ENCODE data around the gene RAI14.

GRCh38 chr5:34709861-34710673, 53.9 kb downstream of the RAI14 start:
- TF ChIP-seq POLR2A (IDR thresholded peaks at IDR 0.05) (no peak), CTCF (IDR thresholded peaks at IDR 0.05) (no peak), EP300 (IDR thresholded peaks at IDR 0.05) (no peak)
